GM21528 (cell line): ENCODE results near the gene S100A13.
"Not testable (repeated sequence)": the region's sequence is repeated elsewhere in the genome, so short reads cannot be mapped to it uniquely, and the experiment has no call there.

ENCODE experiments used
- ATAC-seq: cut with Tn5 transposase; IDR thresholded peaks from one replicate; pipeline ENCODE4 v1.9.1; 2021; ENCODE audit warnings: mild to moderate bottlenecking, moderate library complexity; ENCODE audit not compliant: unreplicated experiment, low FRiP score

Gene S100A13

GRCh38 chr1:153649137-153649862, 22.0 kb upstream of the S100A13 start:
- no peak for ATAC-seq

GRCh38 chr1:153648000-153648643, 20.8 kb upstream of the S100A13 start:
- ATAC-seq = no peak

DNA sequence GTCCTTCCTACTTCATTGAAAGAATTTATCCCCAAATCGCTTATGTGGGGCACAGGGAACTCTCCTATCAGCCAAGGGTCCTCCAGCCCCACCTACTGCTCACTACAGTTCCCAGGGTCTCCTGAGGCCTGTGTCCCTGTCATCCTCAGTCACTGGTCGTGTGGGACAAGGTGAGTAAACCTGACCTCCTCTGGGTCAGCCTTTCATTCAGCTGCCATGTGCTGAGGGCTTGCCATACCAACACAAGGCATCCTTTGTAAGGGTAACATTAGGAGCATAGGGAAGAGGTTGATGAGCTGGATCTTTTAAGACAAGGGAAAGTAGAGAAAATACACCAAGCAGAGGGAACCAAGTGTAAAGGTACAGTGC, 20.0 kb upstream of the S100A13 start:
- no peak for ATAC-seq

- ATAC-seq = no peak
Measured at GRCh38 chr1:153646672-153647345, 19.5 kb upstream of the S100A13 start.

GRCh38 chr1:153643816-153644215, 16.5 kb upstream of the S100A13 start:
- no peak for ATAC-seq

GRCh38 chr1:153643100-153643499, 15.8 kb upstream of the S100A13 start:
- ATAC-seq = no peak

GRCh38 chr1:153642161-153642560, 14.9 kb upstream of the S100A13 start:
- ATAC-seq = no peak

DNA sequence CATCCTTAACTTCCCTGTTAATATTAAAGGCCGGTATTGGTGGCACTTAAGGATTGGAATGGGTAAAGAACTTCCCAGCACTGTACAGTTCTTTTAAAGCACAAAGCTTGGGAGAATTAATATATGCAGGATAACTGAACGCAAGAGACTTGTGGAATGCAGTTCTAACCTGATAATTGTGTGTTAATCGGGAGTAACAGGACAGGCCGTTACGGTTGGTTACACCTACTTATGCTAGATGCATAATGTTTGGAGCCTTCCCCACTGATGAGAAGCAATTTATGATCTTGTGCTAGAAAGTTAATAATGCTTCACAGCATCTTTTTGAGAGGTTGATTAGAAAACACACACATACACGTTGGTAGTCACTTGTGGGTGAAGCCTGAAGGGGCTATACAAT, 13.6 kb upstream of the S100A13 start:
- ATAC-seq = no peak

GRCh38 chr1:153640213-153640612, 12.9 kb upstream of the S100A13 start:
- not testable (repeated sequence) for ATAC-seq

GRCh38 chr1:153639280-153639679, 12.0 kb upstream of the S100A13 start:
- ATAC-seq = no peak

GRCh38 chr1:153638261-153638660, 11.0 kb upstream of the S100A13 start:
- no peak for ATAC-seq

- no peak for ATAC-seq
Measured at GRCh38 chr1:153636312-153636711, 9.0 kb upstream of the S100A13 start.

GRCh38 chr1:153635872-153636271, 8.6 kb upstream of the S100A13 start:
- ATAC-seq = no peak

DNA sequence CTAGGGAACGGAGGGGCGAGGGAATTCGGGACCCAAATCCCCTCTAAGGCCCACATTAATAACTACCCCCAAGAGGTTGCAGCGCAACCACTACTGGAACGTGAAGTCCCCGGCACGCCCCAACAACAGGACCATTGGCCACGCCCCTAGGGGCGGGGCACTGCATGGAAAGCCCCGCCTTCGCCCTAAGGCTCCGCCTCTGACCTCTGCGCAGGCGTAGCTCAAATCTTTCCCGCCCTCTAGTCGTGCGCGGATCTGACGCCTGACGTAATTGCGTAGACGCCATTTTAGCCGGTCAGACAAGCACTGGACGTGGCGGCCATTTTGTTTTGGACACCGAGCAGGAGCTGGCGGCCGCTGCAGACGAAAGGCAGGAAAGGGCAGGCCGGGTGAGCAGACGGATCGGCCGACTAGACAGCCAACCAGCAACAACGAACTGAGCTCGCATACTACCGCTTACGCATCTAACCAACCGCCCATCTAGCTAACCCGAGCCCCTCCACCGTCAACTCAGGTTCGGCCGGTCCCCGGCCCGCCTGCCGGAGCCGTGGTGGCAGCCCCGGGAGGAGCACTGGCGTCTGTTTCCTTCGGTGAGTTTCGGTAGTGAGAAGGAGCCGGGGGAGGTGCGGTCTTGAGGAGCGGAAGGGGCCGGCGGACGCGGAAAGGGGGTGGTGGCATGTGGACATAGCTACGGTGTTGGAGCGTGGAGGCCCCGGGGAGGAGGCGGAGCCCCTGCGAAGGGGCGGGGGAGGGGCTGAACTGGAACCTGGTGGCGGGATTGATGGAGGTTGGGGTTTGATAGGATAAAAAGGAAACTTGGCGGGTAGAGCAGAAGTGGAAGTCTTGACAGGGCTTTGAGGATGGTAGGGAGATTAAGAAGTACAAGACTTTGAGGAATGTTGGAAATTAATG, 6.7 kb upstream of the S100A13 start, which contains the start of gene CHTOP:
Gene CHTOP (plus strand): TSS at position 313 of the 912 bp plus-strand sequence. CDS start 2,523 bp downstream, outside the sequence.
- peak; percentile 91 for ATAC-seq

- no peak for ATAC-seq
Measured at GRCh38 chr1:153633161-153633753, 6.0 kb upstream of the S100A13 start.

DNA sequence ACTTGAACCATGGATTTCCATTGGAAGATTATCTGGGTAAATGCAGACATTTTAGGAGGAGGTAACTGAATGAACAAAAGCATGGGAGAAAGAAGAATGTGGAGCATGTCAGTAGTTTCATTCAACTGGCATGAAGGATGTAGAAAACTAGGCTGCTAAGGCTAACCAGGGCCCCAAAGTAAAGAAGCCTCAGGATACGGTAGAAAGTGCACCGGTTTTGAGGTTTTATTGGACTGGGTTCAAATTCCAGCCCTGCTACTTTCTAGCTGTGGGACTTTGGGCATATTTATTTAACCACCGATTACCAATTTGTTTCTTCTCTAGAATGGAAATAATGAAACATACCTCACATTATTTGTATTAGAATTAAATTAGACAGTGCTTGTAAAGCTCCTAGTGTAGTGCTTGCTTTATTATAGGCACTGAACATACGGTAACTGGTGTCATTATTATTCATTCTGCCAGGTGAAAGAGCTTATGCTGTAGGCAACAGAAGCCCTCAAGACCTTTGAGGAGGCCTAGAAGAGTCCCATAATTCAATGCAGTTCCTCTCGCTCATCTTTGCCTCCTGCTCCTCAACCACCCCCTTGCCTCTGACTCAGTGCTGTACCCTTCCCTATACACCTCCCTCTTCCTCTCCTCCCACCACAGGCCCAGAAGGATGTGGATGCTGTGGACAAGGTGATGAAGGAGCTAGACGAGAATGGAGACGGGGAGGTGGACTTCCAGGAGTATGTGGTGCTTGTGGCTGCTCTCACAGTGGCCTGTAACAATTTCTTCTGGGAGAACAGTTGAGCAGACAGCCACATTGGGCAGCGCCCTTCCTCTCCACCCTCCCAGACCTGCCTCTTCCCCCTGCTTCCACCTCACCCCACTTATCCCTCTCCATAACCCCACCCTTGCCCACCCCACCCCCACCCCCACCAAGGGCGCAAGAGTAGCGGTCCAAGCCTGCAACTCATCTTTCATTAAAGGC, 4.0 kb upstream of the S100A13 start:
- ATAC-seq = no peak

GRCh38 chr1:153630384-153630783, 3.1 kb upstream of the S100A13 start:
- ATAC-seq = no peak

- ATAC-seq = no peak
Measured at GRCh38 chr1:153629971-153630370, 2.7 kb upstream of the S100A13 start.

DNA sequence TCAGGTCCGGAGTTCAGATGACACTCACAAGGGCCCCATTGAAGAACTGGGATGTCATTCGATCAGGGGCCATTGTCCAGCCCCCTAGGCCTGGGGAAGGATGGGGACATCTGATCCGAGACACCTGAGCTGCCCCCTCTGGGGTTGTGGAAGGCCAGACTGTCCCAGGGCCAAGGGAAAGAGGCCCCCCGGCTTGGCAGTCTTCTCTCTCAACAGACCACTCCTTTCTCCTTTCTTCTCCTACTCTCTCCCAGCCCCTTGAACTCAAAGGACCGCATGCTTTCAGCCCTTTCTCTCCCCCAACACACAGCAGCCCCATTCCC, 2.0 kb upstream of the S100A13 start:
- ATAC-seq = no peak
